GM10266 (cell line): ENCODE measurements around the gene ACTG1.

Experiments
- DNase-seq: peaks from one replicate; pipeline ENCODE4 v3.0.0; 2012; ENCODE audit errors: extremely low spot score
- CTCF ChIP-seq: IDR thresholded peaks from 2 replicates; pipeline ENCODE4 v1.5.1; 2012; ENCODE audit warnings: mild to moderate bottlenecking, low read depth; ENCODE audit not compliant: control insufficient read depth, insufficient read depth; ENCODE audit errors: missing control alignments

Gene ACTG1

DNA sequence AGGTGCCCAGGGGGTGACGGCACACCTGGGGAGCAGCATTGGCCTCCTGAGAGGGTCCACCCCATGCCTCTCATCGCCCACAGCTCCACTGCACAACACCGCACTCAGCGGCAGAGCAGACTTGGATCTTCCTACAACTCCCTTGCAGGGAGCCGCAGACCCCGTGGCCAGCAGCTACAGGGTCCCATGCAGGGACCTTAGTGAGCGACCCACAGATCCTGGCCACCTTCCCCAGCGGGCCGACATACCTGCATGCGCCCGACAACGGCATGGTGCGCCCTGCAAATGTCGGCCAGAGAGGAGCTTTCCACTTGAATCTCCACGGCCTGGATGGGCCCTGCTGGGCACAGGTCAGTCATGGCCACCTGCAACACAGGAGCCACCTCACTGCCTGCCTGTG lies 31.2 kb upstream of the ACTG1 start:
- TF ChIP-seq CTCF: no peak
- DNase-seq: no peak

DNA sequence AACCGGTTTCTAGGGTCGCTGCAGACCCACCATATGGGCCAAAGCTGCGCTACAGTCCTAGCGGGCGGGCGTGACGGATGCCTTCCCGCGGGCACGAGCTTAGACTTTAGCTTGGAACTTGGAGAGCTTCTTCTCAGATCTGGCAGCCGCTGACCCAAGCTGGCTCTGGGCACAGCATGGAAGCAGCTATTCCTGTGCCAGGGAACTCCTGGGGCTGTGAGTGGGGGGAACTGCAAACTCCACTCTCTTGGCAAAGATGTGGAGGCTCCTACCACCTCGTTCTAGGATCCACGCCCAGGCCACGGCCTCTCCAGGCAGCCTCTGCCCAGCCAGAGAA lies 30.7 kb upstream of the ACTG1 start:
- TF ChIP-seq CTCF: no peak

GRCh38 chr17:81542431-81543338 lies 30.1 kb upstream of the ACTG1 start:
- DNase-seq: no peak
- no peak for TF ChIP-seq CTCF

More for the DNA sequence above, 30.7 kb upstream of the ACTG1 start:
- no peak for DNase-seq

DNA sequence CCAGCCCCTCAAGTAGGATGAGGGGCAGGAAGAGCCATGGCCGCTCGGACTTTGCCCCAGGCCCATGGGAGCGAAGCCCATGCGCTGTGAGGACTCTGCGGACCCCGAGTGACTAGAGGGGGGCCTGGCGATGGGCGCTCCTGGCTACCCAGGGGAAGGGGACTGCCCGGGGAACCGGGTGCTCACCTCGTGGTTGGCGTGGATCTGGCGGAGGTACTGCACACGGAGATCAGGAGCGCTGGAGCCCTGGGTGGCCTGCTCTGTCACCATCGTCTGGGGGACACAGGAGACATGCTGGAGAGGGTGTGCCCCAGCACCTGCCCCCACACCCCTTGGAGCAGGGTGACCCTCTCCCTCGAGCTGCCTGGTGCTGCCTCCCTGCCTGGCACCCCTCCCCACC lies 28.5 kb upstream of the ACTG1 start:
- DNase-seq: no peak
- no peak for TF ChIP-seq CTCF

GRCh38 chr17:81540676-81541027 lies 28.1 kb upstream of the ACTG1 start:
- no peak for TF ChIP-seq CTCF

GRCh38 chr17:81539961-81540675 lies 27.5 kb upstream of the ACTG1 start:
- TF ChIP-seq CTCF: no peak
- DNase-seq: no peak

More at GRCh38 chr17:81540676-81541027, 28.1 kb upstream of the ACTG1 start:
- no peak for DNase-seq

GRCh38 chr17:81539571-81539900 lies 26.9 kb upstream of the ACTG1 start:
- TF ChIP-seq CTCF: no peak
- no peak for DNase-seq
